ENCODE results near the gene KCTD20.

GRCh38 chr6:36402481-36402880 lies 40.3 kb upstream of the KCTD20 start:
- TF ChIP-seq POLR2A (IDR thresholded peaks at IDR 0.05; ENCODE audit: low read depth, low read length) = no peak
- TF ChIP-seq CREB1 (IDR thresholded peaks at IDR 0.05; ENCODE audit: low read depth) = no peak
- TF ChIP-seq REST (IDR thresholded peaks at IDR 0.05; ENCODE audit: low read depth, low read length) = no peak
- no peak for TF ChIP-seq SIN3A (IDR thresholded peaks at IDR 0.05; ENCODE audit: low read depth, low read length)
- TF ChIP-seq CTCF (IDR thresholded peaks at IDR 0.05 in 2 of 3, conservative IDR thresholded peaks at IDR 0.05 in 1 of 3; ENCODE audit: control insufficient read depth in 2 of 3, extremely low read depth in 1 of 3, insufficient read depth in 1 of 3, low read depth in 3 of 3, low read length in 3 of 3) = no peak
- TF ChIP-seq NR2C1 (IDR thresholded peaks at IDR 0.05) = no peak
- no peak for TF ChIP-seq CBFB (IDR thresholded peaks at IDR 0.05; ENCODE audit: low read depth)
- TF ChIP-seq CEBPB (IDR thresholded peaks at IDR 0.05; ENCODE audit: borderline replicate concordance in 1 of 2, low read depth in 2 of 2, low read length in 2 of 2) = no peak
- TF ChIP-seq ATF2 (IDR thresholded peaks at IDR 0.05; ENCODE audit: low read length) = no peak
- no peak for TF ChIP-seq FOXM1 (IDR thresholded peaks at IDR 0.05; ENCODE audit: low read depth, low read length)
- TF ChIP-seq TARDBP (IDR thresholded peaks at IDR 0.05; ENCODE audit: borderline replicate concordance) = no peak
